Nasal cavity respiratory epithelium epithelial cell of viscerocranial mucosa (primary cell): ENCODE results near the gene TSTD1. TPM values are rescaled to one million over a fixed set of nuclear protein-coding genes. Genes with fewer than 3 reads are reported as not detected.

Experiments used
- total RNA-seq: library from RNA; depleted of rRNA; stranded (reverse); fragments of >200 nt; gene quantifications from 2 replicates; pipeline ENCODE4 v1.2.3, GENCODE V29; 2014

The TSTD1 gene, protein sequence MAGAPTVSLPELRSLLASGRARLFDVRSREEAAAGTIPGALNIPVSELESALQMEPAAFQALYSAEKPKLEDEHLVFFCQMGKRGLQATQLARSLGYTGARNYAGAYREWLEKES
- total RNA-seq, result 38.3 and 78.6 TPM in 2 replicates

DNA sequence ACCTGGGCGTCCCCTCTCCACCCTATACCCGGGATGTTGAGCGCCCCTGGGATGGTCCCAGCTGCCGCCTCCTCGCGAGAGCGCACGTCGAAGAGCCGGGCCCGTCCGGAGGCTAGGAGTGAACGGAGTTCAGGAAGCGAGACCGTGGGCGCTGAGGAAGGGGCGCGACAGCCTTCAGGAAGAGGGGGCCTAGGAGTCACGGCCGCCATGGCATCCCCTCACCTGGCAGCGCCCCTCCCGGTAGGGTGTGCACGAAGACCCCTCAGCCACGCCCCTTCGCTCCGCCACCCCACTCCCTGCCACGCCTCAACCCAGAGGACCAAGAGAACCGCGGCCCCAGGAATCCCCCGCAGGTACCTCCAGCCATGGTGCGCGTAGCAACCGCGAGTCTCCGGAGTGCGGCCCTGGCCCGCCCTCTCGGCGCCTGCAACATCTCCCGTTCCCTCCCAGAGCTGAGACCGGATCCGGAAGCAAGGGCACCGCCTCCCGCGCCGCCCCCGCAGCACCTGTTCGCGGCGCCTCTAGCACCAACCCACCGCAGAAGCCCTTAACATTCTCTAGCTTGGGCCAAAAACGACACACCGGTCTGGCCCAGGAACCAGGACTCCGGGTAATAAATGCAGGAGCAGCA, at the start of gene TSTD1:
Gene TSTD1 (minus strand): TSS at position 442 of the 631 bp plus-strand sequence. CDS start 75 bp downstream, at position 367.

DNA sequence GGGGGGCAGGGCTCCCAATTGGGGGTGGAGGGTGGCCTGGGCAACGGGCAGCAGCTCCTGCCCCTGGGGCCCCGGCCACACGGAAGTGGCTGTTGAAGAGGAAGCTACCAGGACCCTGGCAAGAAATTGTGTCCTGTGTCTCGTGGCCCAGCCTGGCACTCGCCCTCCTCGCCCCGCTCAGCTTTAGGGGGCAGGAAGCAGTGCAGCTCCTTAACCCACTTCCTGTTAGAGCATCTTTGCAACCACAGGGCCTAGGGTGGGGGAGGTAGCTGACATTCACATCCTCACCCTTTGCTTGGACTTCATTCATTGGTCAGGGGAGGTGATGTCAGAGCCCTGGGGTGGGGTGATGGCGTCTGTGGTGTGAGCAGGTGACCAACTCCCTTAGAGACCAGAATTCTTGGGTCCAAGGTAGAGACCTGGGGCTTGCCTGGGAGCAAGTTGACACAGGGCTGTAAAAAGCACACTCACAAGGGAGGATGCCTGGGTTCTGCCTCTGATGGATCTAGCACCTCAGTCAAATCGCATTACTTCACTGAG, 31.0 kb upstream of the TSTD1 start, which contains the start of gene ARHGAP30:
Gene ARHGAP30 (minus strand): TSS at position 161 of the 540 bp plus-strand sequence. CDS start 267 bp downstream, outside the sequence.

GRCh38 chr1:161045736-161046604, 7.2 kb upstream of the TSTD1 start, which contains the start of gene USF1:
Gene USF1, minus strand, starts transcription at chr1:161045977. Its CDS starts 2,702 bp downstream, at chr1:161043275.

GRCh38 chr1:161020509-161021164, 18.1 kb downstream of the TSTD1 start, which contains the start of gene F11R:
Gene F11R, minus strand, starts transcription at chr1:161021152. Its CDS starts 79 bp downstream, at chr1:161021073.

Other genes starting within 250 kb of the TSTD1 start
- not detected in 2 replicates for gene LY9, start 242.8 kb downstream of the TSTD1 start, total RNA-seq
- gene CD244, start 176.1 kb downstream of the TSTD1 start, total RNA-seq, result not detected in 2 replicates
- gene ITLN1, start 153.8 kb downstream of the TSTD1 start, total RNA-seq, result not detected in 2 replicates
- gene ITLN2, start 84.2 kb downstream of the TSTD1 start, total RNA-seq, result 0.21 TPM in 1 of 2 replicates, not detected in the other
- gene F11R, start 17.8 kb downstream of the TSTD1 start, total RNA-seq, result 210 and 292 TPM in 2 replicates
- 47.0 and 60.1 TPM in 2 replicates for gene USF1, start 7.0 kb upstream of the TSTD1 start, total RNA-seq
- gene ARHGAP30, start 30.9 kb upstream of the TSTD1 start, total RNA-seq, result 0.43 and 0.68 TPM in 2 replicates
- gene NECTIN4, start 50.6 kb upstream of the TSTD1 start, total RNA-seq, result 81.0 and 91.3 TPM in 2 replicates
- gene KLHDC9, start 59.4 kb upstream of the TSTD1 start, total RNA-seq, result 1.1 and 1.4 TPM in 2 replicates
- 88.4 and 180 TPM in 2 replicates for gene PFDN2, start 79.1 kb upstream of the TSTD1 start, total RNA-seq
- gene NIT1, start 79.1 kb upstream of the TSTD1 start, total RNA-seq, result 30.2 and 45.1 TPM in 2 replicates
- gene DEDD, start 93.7 kb upstream of the TSTD1 start, total RNA-seq, result 30.1 and 37.2 TPM in 2 replicates
- 56.7 and 63.3 TPM in 2 replicates for gene UFC1, start 115.0 kb upstream of the TSTD1 start, total RNA-seq
- gene USP21, start 120.5 kb upstream of the TSTD1 start, total RNA-seq, result 6.8 and 10.6 TPM in 2 replicates
- 7.0 and 11.6 TPM in 2 replicates for gene PPOX, start 127.5 kb upstream of the TSTD1 start, total RNA-seq
- gene B4GALT3, start 138.5 kb upstream of the TSTD1 start, total RNA-seq, result 16.1 and 30.6 TPM in 2 replicates
- under 0.01 TPM in 2 replicates for gene ADAMTS4, start 160.1 kb upstream of the TSTD1 start, total RNA-seq
- 115 and 136 TPM in 2 replicates for gene NDUFS2, start 163.4 kb upstream of the TSTD1 start, total RNA-seq
- 0.34 TPM in 1 of 2 replicates, not detected in the other for gene FCER1G, start 176.3 kb upstream of the TSTD1 start, total RNA-seq
- not detected in 2 replicates for gene APOA2, start 184.7 kb upstream of the TSTD1 start, total RNA-seq
- 10.9 and 11.7 TPM in 2 replicates for gene TOMM40L, start 187.1 kb upstream of the TSTD1 start, total RNA-seq
- gene NR1I3, start 199.2 kb upstream of the TSTD1 start, total RNA-seq, result not detected in 2 replicates
- under 0.01 and 6.0 TPM in 2 replicates for gene PCP4L1, start 219.8 kb upstream of the TSTD1 start, total RNA-seq